ENCODE results near the gene NGEF.

- TF ChIP-seq, protein P1, sequence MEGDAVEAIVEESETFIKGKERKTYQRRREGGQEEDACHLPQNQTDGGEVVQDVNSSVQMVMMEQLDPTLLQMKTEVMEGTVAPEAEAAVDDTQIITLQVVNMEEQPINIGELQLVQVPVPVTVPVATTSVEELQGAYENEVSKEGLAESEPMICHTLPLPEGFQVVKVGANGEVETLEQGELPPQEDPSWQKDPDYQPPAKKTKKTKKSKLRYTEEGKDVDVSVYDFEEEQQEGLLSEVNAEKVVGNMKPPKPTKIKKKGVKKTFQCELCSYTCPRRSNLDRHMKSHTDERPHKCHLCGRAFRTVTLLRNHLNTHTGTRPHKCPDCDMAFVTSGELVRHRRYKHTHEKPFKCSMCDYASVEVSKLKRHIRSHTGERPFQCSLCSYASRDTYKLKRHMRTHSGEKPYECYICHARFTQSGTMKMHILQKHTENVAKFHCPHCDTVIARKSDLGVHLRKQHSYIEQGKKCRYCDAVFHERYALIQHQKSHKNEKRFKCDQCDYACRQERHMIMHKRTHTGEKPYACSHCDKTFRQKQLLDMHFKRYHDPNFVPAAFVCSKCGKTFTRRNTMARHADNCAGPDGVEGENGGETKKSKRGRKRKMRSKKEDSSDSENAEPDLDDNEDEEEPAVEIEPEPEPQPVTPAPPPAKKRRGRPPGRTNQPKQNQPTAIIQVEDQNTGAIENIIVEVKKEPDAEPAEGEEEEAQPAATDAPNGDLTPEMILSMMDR (IDR thresholded peaks at IDR 0.05), result no peak
- no peak for TF ChIP-seq ZFX (IDR thresholded peaks at IDR 0.05; ENCODE audit: borderline replicate concordance)
Observed at GRCh38 chr2:232908695-232909094, 104.4 kb downstream of the NGEF start.

Data from 22Rv1 (cell line).